ENCODE data around the gene NPHP4.

NPHP4 gene

GRCh38 chr1:5843521-5844096, 148.6 kb downstream of the NPHP4 start:
- no peaks in the 10 kb centered on the region for H3K36me3 Mint-ChIP-seq (ENCODE audit: insufficient read depth)
- DNase-seq (ENCODE audit: low spot score in 2 of 2) (no peak), ATAC-seq (replicated peaks; ENCODE audit: extremely low read depth, poor library complexity, severe bottlenecking) (no peak)
- H3K4me1 Mint-ChIP-seq = no peaks in the 10 kb centered on the region
- H3K27me3 Mint-ChIP-seq = peaks cover 66% of the 10 kb centered on the region
- H3K4me3 Mint-ChIP-seq = no peak overlapping the region
- no peaks in the 10 kb centered on the region for H3K9me3 Mint-ChIP-seq
- H3K27ac Mint-ChIP-seq (ENCODE audit: low read depth) = no peak overlapping the region

GRCh38 chr1:5842679-5843078, 149.5 kb downstream of the NPHP4 start:
- DNase-seq (ENCODE audit: low spot score in 2 of 2) = no peak
- ATAC-seq (replicated peaks; ENCODE audit: extremely low read depth, poor library complexity, severe bottlenecking) = no peak
- Mint-ChIP-seq H3K27me3 (peaks cover 66% of the 10 kb centered on the region), H3K4me3 (no peak overlapping the region), H3K9me3 (no peaks in the 10 kb centered on the region), H3K27ac (ENCODE audit: low read depth) (no peak overlapping the region), H3K4me1 (no peaks in the 10 kb centered on the region), H3K36me3 (ENCODE audit: insufficient read depth) (no peaks in the 10 kb centered on the region)

- H3K27me3 Mint-ChIP-seq = peaks cover 65% of the 10 kb centered on the region
- no peak overlapping the region for H3K27ac Mint-ChIP-seq (ENCODE audit: low read depth)
- H3K36me3 Mint-ChIP-seq (ENCODE audit: insufficient read depth) = no peaks in the 10 kb centered on the region
- H3K4me1 Mint-ChIP-seq = no peaks in the 10 kb centered on the region
- H3K9me3 Mint-ChIP-seq = no peaks in the 10 kb centered on the region
- ATAC-seq (replicated peaks; ENCODE audit: extremely low read depth, poor library complexity, severe bottlenecking) = no peak
- DNase-seq (ENCODE audit: low spot score in 2 of 2) = no peak
- H3K4me3 Mint-ChIP-seq = no peak overlapping the region
These were observed 151.6 kb downstream of the NPHP4 start for GRCh38 chr1:5840551-5841001.

GRCh38 chr1:5839881-5840550, 152.2 kb downstream of the NPHP4 start:
- Mint-ChIP-seq H3K27me3 (peaks cover 66% of the 10 kb centered on the region), H3K27ac (ENCODE audit: low read depth) (no peak overlapping the region), H3K4me3 (no peak overlapping the region), H3K36me3 (ENCODE audit: insufficient read depth) (no peaks in the 10 kb centered on the region), H3K9me3 (no peaks in the 10 kb centered on the region), H3K4me1 (no peaks in the 10 kb centered on the region)
- ATAC-seq (replicated peaks; ENCODE audit: extremely low read depth, poor library complexity, severe bottlenecking) (no peak), DNase-seq (ENCODE audit: low spot score in 2 of 2) (no peak)

GRCh38 chr1:5839161-5839880, 152.9 kb downstream of the NPHP4 start:
- H3K4me1 Mint-ChIP-seq = no peaks in the 10 kb centered on the region
- H3K4me3 Mint-ChIP-seq = no peak overlapping the region
- no peak for DNase-seq (ENCODE audit: low spot score in 2 of 2)
- H3K9me3 Mint-ChIP-seq = no peaks in the 10 kb centered on the region
- peaks cover 60% of the 10 kb centered on the region for H3K27me3 Mint-ChIP-seq
- H3K27ac Mint-ChIP-seq (ENCODE audit: low read depth) = no peak overlapping the region
- no peak for ATAC-seq (replicated peaks; ENCODE audit: extremely low read depth, poor library complexity, severe bottlenecking)
- no peaks in the 10 kb centered on the region for H3K36me3 Mint-ChIP-seq (ENCODE audit: insufficient read depth)

- H3K36me3 Mint-ChIP-seq (ENCODE audit: insufficient read depth) = no peaks in the 10 kb centered on the region
- H3K9me3 Mint-ChIP-seq = no peaks in the 10 kb centered on the region
- no peaks in the 10 kb centered on the region for H3K4me1 Mint-ChIP-seq
- ATAC-seq (replicated peaks; ENCODE audit: extremely low read depth, poor library complexity, severe bottlenecking) (no peak), DNase-seq (ENCODE audit: low spot score in 2 of 2) (no peak)
- no peak overlapping the region for H3K27ac Mint-ChIP-seq (ENCODE audit: low read depth)
- peaks cover 51% of the 10 kb centered on the region for H3K27me3 Mint-ChIP-seq
- no peak overlapping the region for H3K4me3 Mint-ChIP-seq
These were observed 154.1 kb downstream of the NPHP4 start for GRCh38 chr1:5837976-5838653.

- no peaks in the 10 kb centered on the region for H3K4me1 Mint-ChIP-seq
- H3K4me3 Mint-ChIP-seq = no peak overlapping the region
- H3K27ac Mint-ChIP-seq (ENCODE audit: low read depth) = no peak overlapping the region
- H3K27me3 Mint-ChIP-seq = peaks cover 39% of the 10 kb centered on the region
- no peaks in the 10 kb centered on the region for H3K36me3 Mint-ChIP-seq (ENCODE audit: insufficient read depth)
- no peak for DNase-seq (ENCODE audit: low spot score in 2 of 2)
- H3K9me3 Mint-ChIP-seq = no peaks in the 10 kb centered on the region
- ATAC-seq (replicated peaks; ENCODE audit: extremely low read depth, poor library complexity, severe bottlenecking) = no peak
These were observed 155.3 kb downstream of the NPHP4 start for GRCh38 chr1:5836776-5837440.

GRCh38 chr1:5835179-5835562, 157.1 kb downstream of the NPHP4 start:
- no peak overlapping the region for H3K27ac Mint-ChIP-seq (ENCODE audit: low read depth)
- no peak for ATAC-seq (replicated peaks; ENCODE audit: extremely low read depth, poor library complexity, severe bottlenecking)
- H3K9me3 Mint-ChIP-seq = no peaks in the 10 kb centered on the region
- peaks cover 38% of the 10 kb centered on the region for H3K27me3 Mint-ChIP-seq
- no peaks in the 10 kb centered on the region for H3K4me1 Mint-ChIP-seq
- H3K4me3 Mint-ChIP-seq = no peak overlapping the region
- H3K36me3 Mint-ChIP-seq (ENCODE audit: insufficient read depth) = no peaks in the 10 kb centered on the region
- no peak for DNase-seq (ENCODE audit: low spot score in 2 of 2)

- H3K36me3 Mint-ChIP-seq (ENCODE audit: insufficient read depth) = no peaks in the 10 kb centered on the region
- DNase-seq (ENCODE audit: low spot score in 2 of 2) (no peak), ATAC-seq (replicated peaks; ENCODE audit: extremely low read depth, poor library complexity, severe bottlenecking) (no peak)
- H3K9me3 Mint-ChIP-seq = peaks cover 1% of the 10 kb centered on the region
- H3K4me3 Mint-ChIP-seq = no peak overlapping the region
- no peaks in the 10 kb centered on the region for H3K4me1 Mint-ChIP-seq
- no peak overlapping the region for H3K27ac Mint-ChIP-seq (ENCODE audit: low read depth)
- peaks cover 34% of the 10 kb centered on the region for H3K27me3 Mint-ChIP-seq
These were observed 157.6 kb downstream of the NPHP4 start for GRCh38 chr1:5834477-5835178.

GRCh38 chr1:5833911-5834310, 158.3 kb downstream of the NPHP4 start:
- Mint-ChIP-seq H3K27me3 (peaks cover 27% of the 10 kb centered on the region), H3K27ac (ENCODE audit: low read depth) (no peak overlapping the region), H3K9me3 (peaks cover 6% of the 10 kb centered on the region), H3K4me3 (no peak overlapping the region), H3K36me3 (ENCODE audit: insufficient read depth) (peaks cover 1% of the 10 kb centered on the region), H3K4me1 (no peaks in the 10 kb centered on the region)
- ATAC-seq (replicated peaks; ENCODE audit: extremely low read depth, poor library complexity, severe bottlenecking) = no peak
- DNase-seq (ENCODE audit: low spot score in 2 of 2) = no peak

- Mint-ChIP-seq H3K4me3 (no peak overlapping the region), H3K4me1 (no peaks in the 10 kb centered on the region), H3K27ac (ENCODE audit: low read depth) (no peak overlapping the region), H3K9me3 (peaks cover 6% of the 10 kb centered on the region), H3K36me3 (ENCODE audit: insufficient read depth) (peaks cover 1% of the 10 kb centered on the region), H3K27me3 (peaks cover 24% of the 10 kb centered on the region)
- DNase-seq (ENCODE audit: low spot score in 2 of 2) (no peak), ATAC-seq (replicated peaks; ENCODE audit: extremely low read depth, poor library complexity, severe bottlenecking) (no peak)
These were observed 159.0 kb downstream of the NPHP4 start for GRCh38 chr1:5832916-5833895.

All from central memory CD8-positive, alpha-beta T cell (primary cell).